Esophagus muscularis mucosa (tissue), 3 donors: ENCODE measurements around the gene PAM.

Experiments
- CTCF ChIP-seq, 3 experiments: fragments of 200-600 bp in 2 of 3; fragments of 450-650 bp in 1 of 3; sonication (generic) in 2 of 3; IDR thresholded peaks; one replicate each; pipeline ENCODE4 v1.5.1; 2017 to 2019; ENCODE audit warnings: antibody characterized with exemption in 3 of 3, mild to moderate bottlenecking in 2 of 3, moderate library complexity in 1 of 3
- POLR2AphosphoS5 ChIP-seq, 2 donors: sonication (generic); formaldehyde crosslinking; IDR thresholded peaks; one replicate each; pipeline ENCODE4 v1.6.1; 2017; ENCODE audit warnings: antibody characterized with exemption in 2 of 2

- TF ChIP-seq POLR2AphosphoS5 (IDR thresholded peaks at IDR 0.05) = no peak
- TF ChIP-seq CTCF (IDR thresholded peaks at IDR 0.05) = no peak
These were observed 35.2 kb upstream of the PAM start for GRCh38 chr5:102719886-102720285.
